Measurements from ENCODE around the gene ULK1. TPM values are rescaled to one million over a fixed set of nuclear protein-coding genes. Genes with fewer than 3 reads are reported as not detected.
"Not testable (repeated sequence)": the region's sequence is repeated elsewhere in the genome, so short reads cannot be mapped to it uniquely, and the experiment has no call there.

The ULK1 gene
- polyA plus RNA-seq, 1 donor, result 30.5 TPM

GRCh38 chr12:131862084-131862441 is 32.4 kb upstream of the ULK1 start:
- no peak for DNase-seq

- no peak for DNase-seq
These were observed 31.8 kb upstream of the ULK1 start for GRCh38 chr12:131862600-131862993.

GRCh38 chr12:131862994-131863710 is 31.3 kb upstream of the ULK1 start:
- DNase-seq, result no peak

GRCh38 chr12:131863711-131864396 is 30.6 kb upstream of the ULK1 start:
- DNase-seq, result no peak

- no peak for DNase-seq
These were observed 30.0 kb upstream of the ULK1 start for GRCh38 chr12:131864469-131864868.

- no peak for DNase-seq
These were observed 29.1 kb upstream of the ULK1 start for GRCh38 chr12:131865180-131865875.

GRCh38 chr12:131867471-131867870 is 27.0 kb upstream of the ULK1 start:
- no peak for DNase-seq

GRCh38 chr12:131867891-131868675 is 26.3 kb upstream of the ULK1 start:
- no peak for DNase-seq

- no peak for DNase-seq
These were observed 24.5 kb upstream of the ULK1 start for GRCh38 chr12:131869871-131870418.

GRCh38 chr12:131871677-131872076 is 22.7 kb upstream of the ULK1 start:
- DNase-seq, result no peak

- DNase-seq, result no peak
These were observed 22.0 kb upstream of the ULK1 start for GRCh38 chr12:131872154-131873051.

GRCh38 chr12:131873293-131873692 is 21.1 kb upstream of the ULK1 start:
- DNase-seq, result no peak

GRCh38 chr12:131874972-131875371 is 19.4 kb upstream of the ULK1 start:
- DNase-seq, result not testable (repeated sequence)

GRCh38 chr12:131877216-131877615 is 17.2 kb upstream of the ULK1 start:
- not testable (repeated sequence) for DNase-seq

GRCh38 chr12:131878436-131878835 is 16.0 kb upstream of the ULK1 start:
- DNase-seq, result not testable (repeated sequence)

- no peak for DNase-seq
These were observed 11.5 kb upstream of the ULK1 start for GRCh38 chr12:131882804-131883520.

GRCh38 chr12:131883521-131883900 is 10.9 kb upstream of the ULK1 start:
- DNase-seq, result no peak

- not testable (repeated sequence) for DNase-seq
These were observed 9.3 kb upstream of the ULK1 start for GRCh38 chr12:131885076-131885475.

GRCh38 chr12:131885543-131886057 is 8.8 kb upstream of the ULK1 start:
- DNase-seq, result no peak

- DNase-seq, result not testable (repeated sequence)
These were observed 2.7 kb upstream of the ULK1 start for GRCh38 chr12:131891722-131892121.

All from hindlimb muscle (tissue), 1 donor.